ENCODE measurements around the gene HDAC2. TPM values are rescaled to one million over a fixed set of nuclear protein-coding genes. Genes with fewer than 3 reads are reported as not detected.

Gene HDAC2
- total RNA-seq, 6 experiments from 2014 or later, result 15.6 to 22.2 (median 21.3) TPM

DNA sequence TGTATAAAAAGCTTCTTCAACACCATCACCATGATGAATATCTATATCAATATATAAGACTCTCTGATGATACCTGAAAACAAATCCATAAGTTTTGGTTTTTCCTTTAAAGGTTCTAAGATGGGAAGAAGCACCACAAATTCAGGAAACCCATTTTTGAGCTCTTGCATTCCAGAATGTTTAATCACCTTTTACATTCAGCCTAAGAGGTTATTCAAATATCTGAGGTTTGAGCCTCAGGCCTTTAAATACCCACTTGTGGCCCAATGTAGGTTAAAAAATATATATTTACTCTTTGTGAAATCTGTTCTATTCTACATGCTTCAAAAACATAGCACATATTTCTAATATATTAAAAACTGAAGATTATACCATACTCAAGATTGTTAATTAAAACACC lies 17.6 kb downstream of the HDAC2 start:
- Histone ChIP-seq H3K9me3 (no peaks in the 10 kb centered on the region), H3K36me3 (peaks cover 0 to 16% (median 2%) of the 10 kb centered on the region in 4 donors), H3K27me3 (no peaks in the 10 kb centered on the region), H3K27ac (no peak overlapping the region), H3K4me1 (no peaks in the 10 kb centered on the region), H3K4me3 (no peak overlapping the region)
- TF ChIP-seq, protein P1, sequence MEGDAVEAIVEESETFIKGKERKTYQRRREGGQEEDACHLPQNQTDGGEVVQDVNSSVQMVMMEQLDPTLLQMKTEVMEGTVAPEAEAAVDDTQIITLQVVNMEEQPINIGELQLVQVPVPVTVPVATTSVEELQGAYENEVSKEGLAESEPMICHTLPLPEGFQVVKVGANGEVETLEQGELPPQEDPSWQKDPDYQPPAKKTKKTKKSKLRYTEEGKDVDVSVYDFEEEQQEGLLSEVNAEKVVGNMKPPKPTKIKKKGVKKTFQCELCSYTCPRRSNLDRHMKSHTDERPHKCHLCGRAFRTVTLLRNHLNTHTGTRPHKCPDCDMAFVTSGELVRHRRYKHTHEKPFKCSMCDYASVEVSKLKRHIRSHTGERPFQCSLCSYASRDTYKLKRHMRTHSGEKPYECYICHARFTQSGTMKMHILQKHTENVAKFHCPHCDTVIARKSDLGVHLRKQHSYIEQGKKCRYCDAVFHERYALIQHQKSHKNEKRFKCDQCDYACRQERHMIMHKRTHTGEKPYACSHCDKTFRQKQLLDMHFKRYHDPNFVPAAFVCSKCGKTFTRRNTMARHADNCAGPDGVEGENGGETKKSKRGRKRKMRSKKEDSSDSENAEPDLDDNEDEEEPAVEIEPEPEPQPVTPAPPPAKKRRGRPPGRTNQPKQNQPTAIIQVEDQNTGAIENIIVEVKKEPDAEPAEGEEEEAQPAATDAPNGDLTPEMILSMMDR (IDR thresholded peaks at IDR 0.05), result no peak
- TF ChIP-seq POLR2A (IDR thresholded peaks at IDR 0.05), result no peak
- no peak for DNase-seq
- intact Hi-C loops (cut with DNase I), result no loop called here
- no peak for ATAC-seq

GRCh38 chr6:113949499-113949898 lies 21.4 kb downstream of the HDAC2 start:
- intact Hi-C loops (cut with DNase I), result no loop called here
- no peaks in the 10 kb centered on the region for H3K4me1 ChIP-seq
- no peaks in the 10 kb centered on the region for H3K9me3 ChIP-seq
- no peak for TF ChIP-seq POLR2A (IDR thresholded peaks at IDR 0.05)
- TF ChIP-seq, protein P1 (IDR thresholded peaks at IDR 0.05), result no peak
- WGBS (ENCODE audit: insufficient coverage, low coverage, low lambda C conversion rate, missing lambda C conversion rate), result 94% methylated on average over 4 of the region's 8 CpGs
- DNase-seq, result no peak
- H3K27ac ChIP-seq, result no peak overlapping the region
- ATAC-seq, result no peak
- H3K27me3 ChIP-seq, result no peaks in the 10 kb centered on the region
- H3K36me3 ChIP-seq, result peaks cover 0 to 24% (median 7%) of the 10 kb centered on the region in 4 donors
- no peak overlapping the region for H3K4me3 ChIP-seq

GRCh38 chr6:113944701-113945100 lies 26.2 kb downstream of the HDAC2 start:
- Histone ChIP-seq H3K27me3 (no peaks in the 10 kb centered on the region), H3K9me3 (no peaks in the 10 kb centered on the region), H3K27ac (no peak overlapping the region), H3K4me1 (no peaks in the 10 kb centered on the region), H3K36me3 (peaks cover 0 to 53% (median 9%) of the 10 kb centered on the region in 4 donors), H3K4me3 (no peak overlapping the region)
- DNase-seq (no peak), ATAC-seq (no peak)
- no peak for TF ChIP-seq POLR2A (IDR thresholded peaks at IDR 0.05)
- TF ChIP-seq, protein P1 (IDR thresholded peaks at IDR 0.05), result no peak
- intact Hi-C loops (cut with DNase I), result no loop called here
- 97% methylated on average over 2 of the region's 2 CpGs for WGBS (ENCODE audit: insufficient coverage, low coverage, low lambda C conversion rate, missing lambda C conversion rate)

DNA sequence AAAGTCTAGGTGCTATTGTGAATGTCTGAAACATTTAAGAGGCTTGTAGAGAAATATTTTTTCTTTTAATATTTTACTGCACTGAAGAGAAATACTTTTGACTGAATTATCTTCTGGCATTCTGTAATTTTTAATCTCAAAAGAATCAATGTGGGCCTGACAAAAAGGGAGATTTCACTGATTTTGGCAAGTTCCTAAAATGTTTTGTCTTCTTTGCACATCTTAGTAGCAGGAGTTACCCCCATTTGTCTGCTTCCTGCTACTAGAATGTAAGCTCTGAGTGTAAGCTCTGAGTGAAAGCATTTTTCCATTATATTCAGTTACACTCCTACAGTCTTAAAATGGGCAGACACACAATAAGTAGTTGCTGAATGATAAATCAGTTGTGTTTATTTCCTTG lies 31.1 kb downstream of the HDAC2 start:
- peaks cover 0 to 50% (median 4%) of the 10 kb centered on the region in 4 donors for H3K36me3 ChIP-seq
- H3K4me1 ChIP-seq, result no peaks in the 10 kb centered on the region
- TF ChIP-seq, protein P1 (IDR thresholded peaks at IDR 0.05), result no peak
- TF ChIP-seq POLR2A (IDR thresholded peaks at IDR 0.05), result no peak
- no peak overlapping the region for H3K4me3 ChIP-seq
- intact Hi-C loops (cut with DNase I), result no loop called here
- no peak overlapping the region for H3K27ac ChIP-seq
- no peaks in the 10 kb centered on the region for H3K9me3 ChIP-seq
- H3K27me3 ChIP-seq, result no peaks in the 10 kb centered on the region
- DNase-seq (no peak), ATAC-seq (no peak)
